Lower lobe of right lung (tissue), 2 donors: ENCODE measurements around the gene C9orf85. TPM values are rescaled to one million over a fixed set of nuclear protein-coding genes. Genes with fewer than 3 reads are reported as not detected.

Experiments
- ATAC-seq, 2 donors: fragments of 200-7000 bp; cut with Tn5 transposase; one replicate each; pipeline ENCODE4 v1.9.1; 2020 to 2022; ENCODE audit warnings: mild to moderate bottlenecking in 2 of 2, moderate library complexity in 2 of 2
- DNase-seq: peaks from one replicate; pipeline ENCODE4 v3.0.0-alpha.2; 2020
- H3K27ac ChIP-seq: fragments of 200-600 bp; one replicate; pipeline ENCODE4 v1.8.0; 2022
- H3K27me3 ChIP-seq: fragments of 200-600 bp; one replicate; pipeline ENCODE4 v1.8.0; 2022; ENCODE audit warnings: low read depth
- H3K36me3 ChIP-seq: fragments of 200-600 bp; one replicate; pipeline ENCODE4 v1.8.0; 2022; ENCODE audit warnings: mild to moderate bottlenecking
- H3K4me1 ChIP-seq: fragments of 200-600 bp; one replicate; pipeline ENCODE4 v1.8.0; 2022
- H3K4me3 ChIP-seq: fragments of 200-600 bp; one replicate; pipeline ENCODE4 v1.8.0; 2022; ENCODE audit warnings: mild to moderate bottlenecking
- H3K9me3 ChIP-seq: fragments of 200-600 bp; one replicate; pipeline ENCODE4 v1.8.0; 2022
- intact Hi-C: fragments of 100-400 bp; cut with DNase I; formaldehyde crosslinking; loops from one replicate; pipeline ENCODE4 v1.11.0; 2022
- total RNA-seq: library from RNA; stranded (reverse); fragmentation: NEBNext Ultra II Directional; extraction: Animal tissue kit (Norgen Biotek cat#: 25700); gene quantifications from one replicate; pipeline ENCODE4 v1.2.1, GENCODE V29; 2021
- TF ChIP-seq, protein P1 (sequence below): fragments of 200-600 bp; IDR thresholded peaks from one replicate; pipeline ENCODE4 v1.8.0; 2022; ENCODE audit warnings: antibody characterized with exemption, mild to moderate bottlenecking
- donor health status: DM: no; HTN: yes; CAD: no; lungs with severe emphysema.

The C9orf85 gene
- total RNA-seq, 1 donor from 2014 or later, result 11.1 TPM

DNA sequence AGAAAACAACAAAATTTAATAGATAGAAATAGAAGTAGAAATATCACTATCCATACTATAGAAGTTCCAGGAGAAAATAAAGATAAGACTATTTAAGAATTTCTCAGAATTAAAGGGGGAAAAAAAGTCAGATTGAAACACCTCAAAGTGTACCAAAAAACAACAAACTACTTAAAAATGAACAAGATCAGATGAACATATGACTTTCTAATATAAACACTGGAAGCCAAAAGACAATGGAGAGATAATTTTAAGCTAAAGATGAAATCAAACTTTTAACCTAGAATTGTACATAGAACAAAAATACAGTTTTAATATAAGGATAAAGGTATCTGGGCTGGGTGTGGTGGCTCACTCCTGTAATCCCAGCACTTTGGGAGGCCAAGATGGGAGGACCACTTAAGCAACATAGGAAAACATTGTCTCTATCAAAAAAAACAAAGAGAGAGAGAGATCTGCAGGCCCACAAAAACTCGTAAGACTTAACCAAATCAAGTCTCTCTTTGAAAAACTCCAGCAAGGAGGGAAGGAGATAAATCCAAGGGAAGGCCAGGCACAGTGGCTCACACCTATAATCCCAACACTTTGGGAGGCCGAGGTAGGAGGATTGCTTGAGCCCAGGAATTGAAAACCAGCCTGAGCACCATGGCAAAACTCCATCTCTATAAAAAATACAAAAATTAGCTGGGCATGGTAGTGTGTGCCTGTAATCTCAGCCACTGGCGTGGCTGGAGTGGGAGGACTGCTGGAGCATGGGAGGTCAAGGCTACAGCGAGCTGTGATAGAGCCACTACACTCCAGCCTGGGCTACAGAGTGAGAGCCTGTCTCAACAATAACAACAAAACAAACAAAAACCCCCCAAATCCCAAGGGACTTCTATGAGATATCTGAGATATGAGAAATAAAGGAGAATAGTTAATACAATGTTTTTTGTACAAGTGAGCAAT, 32.8 kb upstream of the C9orf85 start:
- Histone ChIP-seq H3K9me3 (peaks cover 28% of the 10 kb centered on the region), H3K27ac (no peak overlapping the region), H3K36me3 (peaks cover 11% of the 10 kb centered on the region), H3K27me3 (no peaks in the 10 kb centered on the region), H3K4me3 (no peak overlapping the region), H3K4me1 (no peaks in the 10 kb centered on the region)
- no peak for DNase-seq
- intact Hi-C loops, result no loop called here
- no peak for ATAC-seq
- TF ChIP-seq, protein P1, sequence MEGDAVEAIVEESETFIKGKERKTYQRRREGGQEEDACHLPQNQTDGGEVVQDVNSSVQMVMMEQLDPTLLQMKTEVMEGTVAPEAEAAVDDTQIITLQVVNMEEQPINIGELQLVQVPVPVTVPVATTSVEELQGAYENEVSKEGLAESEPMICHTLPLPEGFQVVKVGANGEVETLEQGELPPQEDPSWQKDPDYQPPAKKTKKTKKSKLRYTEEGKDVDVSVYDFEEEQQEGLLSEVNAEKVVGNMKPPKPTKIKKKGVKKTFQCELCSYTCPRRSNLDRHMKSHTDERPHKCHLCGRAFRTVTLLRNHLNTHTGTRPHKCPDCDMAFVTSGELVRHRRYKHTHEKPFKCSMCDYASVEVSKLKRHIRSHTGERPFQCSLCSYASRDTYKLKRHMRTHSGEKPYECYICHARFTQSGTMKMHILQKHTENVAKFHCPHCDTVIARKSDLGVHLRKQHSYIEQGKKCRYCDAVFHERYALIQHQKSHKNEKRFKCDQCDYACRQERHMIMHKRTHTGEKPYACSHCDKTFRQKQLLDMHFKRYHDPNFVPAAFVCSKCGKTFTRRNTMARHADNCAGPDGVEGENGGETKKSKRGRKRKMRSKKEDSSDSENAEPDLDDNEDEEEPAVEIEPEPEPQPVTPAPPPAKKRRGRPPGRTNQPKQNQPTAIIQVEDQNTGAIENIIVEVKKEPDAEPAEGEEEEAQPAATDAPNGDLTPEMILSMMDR, result no peak

DNA sequence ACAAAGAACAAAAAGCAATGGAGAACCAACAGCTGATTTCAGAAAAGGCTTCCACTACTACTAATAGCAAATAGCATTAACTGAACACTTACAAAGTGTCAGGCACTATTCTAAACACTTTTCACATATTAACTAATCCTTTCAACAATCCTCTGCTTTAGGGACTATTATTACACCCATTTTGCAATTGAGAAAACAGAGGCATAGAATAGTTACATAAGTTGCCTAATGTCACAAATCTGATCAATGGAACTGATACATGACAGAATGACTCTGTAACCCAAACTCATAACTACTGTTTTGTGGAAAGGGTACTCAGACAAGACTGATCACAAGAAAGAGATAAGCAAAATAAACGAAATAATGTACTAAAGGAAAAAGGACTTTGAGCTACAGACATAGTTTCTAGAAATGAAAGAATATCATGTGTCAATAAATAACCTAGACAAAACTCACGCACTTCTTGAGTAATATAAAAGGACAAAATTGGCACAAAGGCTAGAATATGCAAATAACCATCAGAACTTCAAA, 31.7 kb upstream of the C9orf85 start:
- TF ChIP-seq, protein P1, result no peak
- no peak overlapping the region for H3K27ac ChIP-seq
- intact Hi-C loops, result no loop called here
- peaks cover under 1% of the 10 kb centered on the region for H3K36me3 ChIP-seq
- no peaks in the 10 kb centered on the region for H3K27me3 ChIP-seq
- ATAC-seq (no peak), DNase-seq (no peak)
- H3K4me1 ChIP-seq, result no peaks in the 10 kb centered on the region
- no peak overlapping the region for H3K4me3 ChIP-seq
- H3K9me3 ChIP-seq, result peaks cover 39% of the 10 kb centered on the region

DNA sequence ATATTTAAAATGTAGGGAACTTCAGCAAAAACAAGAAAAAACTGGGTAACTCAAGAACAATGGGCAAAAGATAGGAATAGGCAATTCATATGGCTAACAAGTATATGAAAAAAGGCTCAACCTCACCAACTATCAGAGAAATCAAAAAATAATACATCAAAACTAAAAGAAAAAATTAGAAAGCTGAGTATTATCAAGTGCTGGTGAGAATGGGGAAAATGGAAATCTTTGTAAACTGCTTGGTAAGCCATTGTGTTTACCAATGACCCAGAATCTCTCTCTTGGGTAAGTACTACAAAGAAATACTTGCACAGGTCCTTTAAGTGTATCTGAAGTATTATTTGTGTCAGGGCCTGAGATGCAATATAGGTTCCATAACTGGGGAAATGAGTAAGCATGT, 27.4 kb upstream of the C9orf85 start:
- DNase-seq (no peak), ATAC-seq (no peak)
- intact Hi-C loops, result no loop called here
- no peaks in the 10 kb centered on the region for H3K27me3 ChIP-seq
- H3K4me3 ChIP-seq, result no peak overlapping the region
- no peaks in the 10 kb centered on the region for H3K36me3 ChIP-seq
- peaks cover 22% of the 10 kb centered on the region for H3K9me3 ChIP-seq
- no peaks in the 10 kb centered on the region for H3K4me1 ChIP-seq
- no peak overlapping the region for H3K27ac ChIP-seq
- TF ChIP-seq, protein P1, result no peak

DNA sequence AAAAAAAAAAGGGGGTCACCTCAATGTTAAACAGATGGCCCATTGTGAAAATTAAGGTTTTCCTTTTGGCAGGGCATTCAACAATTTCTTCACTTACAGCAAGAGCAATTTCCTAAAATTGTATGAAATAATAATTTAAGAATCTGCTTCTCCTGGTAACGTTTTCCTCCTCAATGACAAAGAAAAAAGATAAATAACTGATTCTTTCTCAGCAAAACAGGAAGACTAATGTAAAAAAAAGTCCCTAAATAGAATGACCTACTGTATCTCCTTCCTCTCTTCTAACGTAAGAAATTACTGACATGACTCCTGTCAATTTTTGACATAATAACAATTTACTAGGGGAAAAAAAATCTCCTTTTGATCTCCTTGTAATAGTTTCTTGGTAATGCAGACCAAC, 26.0 kb upstream of the C9orf85 start:
- TF ChIP-seq, protein P1, result no peak
- Histone ChIP-seq H3K9me3 (peaks cover 16% of the 10 kb centered on the region), H3K4me3 (no peak overlapping the region), H3K27ac (no peak overlapping the region), H3K4me1 (no peaks in the 10 kb centered on the region), H3K27me3 (no peaks in the 10 kb centered on the region), H3K36me3 (no peaks in the 10 kb centered on the region)
- ATAC-seq (no peak), DNase-seq (no peak)
- intact Hi-C loops, result no loop called here

DNA sequence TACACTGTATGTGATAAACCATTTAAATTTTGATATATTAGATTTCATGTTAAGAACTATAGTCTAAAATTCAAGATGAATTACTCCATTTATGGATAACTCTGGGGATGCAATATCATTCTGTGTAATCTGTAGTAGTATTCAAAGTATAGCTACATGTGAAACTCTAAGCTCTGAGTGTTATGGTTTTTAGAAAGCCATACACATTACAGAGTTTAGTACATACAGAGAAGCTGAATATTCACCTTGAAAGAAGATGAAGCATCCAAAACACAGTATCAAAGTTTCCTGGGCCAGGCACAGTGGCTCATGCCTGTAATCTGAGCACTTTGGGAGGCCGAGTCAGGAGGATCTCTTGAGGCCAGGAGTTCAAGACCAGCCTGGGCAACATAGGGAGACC, 25.4 kb upstream of the C9orf85 start:
- intact Hi-C loops, result no loop called here
- DNase-seq (no peak), ATAC-seq (no peak)
- no peaks in the 10 kb centered on the region for H3K36me3 ChIP-seq
- H3K27me3 ChIP-seq, result no peaks in the 10 kb centered on the region
- H3K4me1 ChIP-seq, result no peaks in the 10 kb centered on the region
- H3K27ac ChIP-seq, result no peak overlapping the region
- no peak overlapping the region for H3K4me3 ChIP-seq
- TF ChIP-seq, protein P1, result no peak
- H3K9me3 ChIP-seq, result peaks cover 16% of the 10 kb centered on the region
